GM20431 (cell line): ENCODE data around the gene BZW1.

Experiments used
- in situ Hi-C: fragments of 300-500 bp; cut with MseI, MboI; formaldehyde crosslinking; loops from one replicate; pipeline ENCODE4 v1.15.0; 2020; ENCODE audit warnings: low sequenced_read_pairs; ENCODE audit not compliant: unreplicated experiment

Gene BZW1

GRCh38 chr2:200811333-200812121 is at the start of gene BZW1:
Gene BZW1 (plus strand): TSS chr2:200811910. CDS start chr2:200813218, 1,308 bp downstream.
- in situ Hi-C loops: no loop called here

- in situ Hi-C loops: no loop called here
Observed at GRCh38 chr2:200762127-200762526, 49.6 kb upstream of the BZW1 start.

GRCh38 chr2:200763422-200763821 is 48.3 kb upstream of the BZW1 start:
- in situ Hi-C loops: no loop called here

GRCh38 chr2:200765139-200765951 is 46.4 kb upstream of the BZW1 start:
- in situ Hi-C loops: no loop called here

GRCh38 chr2:200765995-200766660 is 45.6 kb upstream of the BZW1 start:
- in situ Hi-C loops: no loop called here

GRCh38 chr2:200767111-200767885 is 44.4 kb upstream of the BZW1 start:
- in situ Hi-C loops: no loop called here

- in situ Hi-C loops: no loop called here
Observed at GRCh38 chr2:200770847-200771246, 40.9 kb upstream of the BZW1 start.

GRCh38 chr2:200772620-200773019 is 39.1 kb upstream of the BZW1 start:
- in situ Hi-C loops: no loop called here

GRCh38 chr2:200773083-200773482 is 38.6 kb upstream of the BZW1 start:
- in situ Hi-C loops: no loop called here

GRCh38 chr2:200774920-200775319 is 36.8 kb upstream of the BZW1 start:
- in situ Hi-C loops: no loop called here

GRCh38 chr2:200777275-200777674 is 34.4 kb upstream of the BZW1 start:
- in situ Hi-C loops: no loop called here

GRCh38 chr2:200778038-200778437 is 33.7 kb upstream of the BZW1 start:
- in situ Hi-C loops: no loop called here

- in situ Hi-C loops: no loop called here
Observed at GRCh38 chr2:200779214-200779613, 32.5 kb upstream of the BZW1 start.

GRCh38 chr2:200781616-200782015 is 30.1 kb upstream of the BZW1 start:
- in situ Hi-C loops: no loop called here

- in situ Hi-C loops: no loop called here
Observed at GRCh38 chr2:200782251-200782650, 29.5 kb upstream of the BZW1 start.

GRCh38 chr2:200784215-200784614 is 27.5 kb upstream of the BZW1 start:
- in situ Hi-C loops: no loop called here

GRCh38 chr2:200786423-200786822 is 25.3 kb upstream of the BZW1 start:
- in situ Hi-C loops: no loop called here

GRCh38 chr2:200786826-200787225 is 24.9 kb upstream of the BZW1 start:
- in situ Hi-C loops: no loop called here

- in situ Hi-C loops: no loop called here
Observed at GRCh38 chr2:200787351-200788120, 24.2 kb upstream of the BZW1 start.
